HUES48 (cell line): Measurements from ENCODE around the gene C11orf68.

Experiments used
- H3K27ac ChIP-seq: one replicate; pipeline ENCODE4 v1.7.0; 2013; ENCODE audit warnings: low read depth, low read length, inconsistent platforms
- H3K27me3 ChIP-seq: 2 replicates; pipeline ENCODE4 v1.6.1; 2013; ENCODE audit warnings: mild to moderate bottlenecking, low read length; ENCODE audit not compliant: control insufficient read depth, insufficient read depth
- H3K36me3 ChIP-seq: 2 replicates; pipeline ENCODE4 v1.6.1; 2013; ENCODE audit warnings: low read length; ENCODE audit not compliant: control insufficient read depth, insufficient read depth
- H3K4me1 ChIP-seq: 2 replicates; pipeline ENCODE4 v1.6.1; 2013; ENCODE audit warnings: mild to moderate bottlenecking, low read length; ENCODE audit not compliant: control insufficient read depth, insufficient read depth
- H3K4me3 ChIP-seq: 2 replicates; pipeline ENCODE4 v1.5.1; 2013; ENCODE audit warnings: mild to moderate bottlenecking, low read depth, low read length
- H3K9ac ChIP-seq: 2 replicates; pipeline ENCODE4 v1.6.1; 2013; ENCODE audit warnings: mild to moderate bottlenecking, low read depth, low read length, moderate library complexity
- H3K9me3 ChIP-seq: 2 replicates; pipeline ENCODE4 v1.6.1; 2013; ENCODE audit warnings: low read length; ENCODE audit not compliant: control insufficient read depth, insufficient read depth

C11orf68 gene

GRCh38 chr11:65868076-65868667, 50.7 kb downstream of the C11orf68 start:
- Histone ChIP-seq H3K9me3 (no peaks in the 10 kb centered on the region), H3K4me1 (0 out of 2 replicates have a peak, but pooled peaks cover 4% of the 10 kb centered on the region), H3K27ac (no peak overlapping the region), H3K27me3 (no peaks in the 10 kb centered on the region; the same call in 1 of the 2 replicates), H3K4me3 (peak overlapping the region; percentile 57), H3K9ac (no peak overlapping the region), H3K36me3 (peaks cover 40% of the 10 kb centered on the region)

DNA sequence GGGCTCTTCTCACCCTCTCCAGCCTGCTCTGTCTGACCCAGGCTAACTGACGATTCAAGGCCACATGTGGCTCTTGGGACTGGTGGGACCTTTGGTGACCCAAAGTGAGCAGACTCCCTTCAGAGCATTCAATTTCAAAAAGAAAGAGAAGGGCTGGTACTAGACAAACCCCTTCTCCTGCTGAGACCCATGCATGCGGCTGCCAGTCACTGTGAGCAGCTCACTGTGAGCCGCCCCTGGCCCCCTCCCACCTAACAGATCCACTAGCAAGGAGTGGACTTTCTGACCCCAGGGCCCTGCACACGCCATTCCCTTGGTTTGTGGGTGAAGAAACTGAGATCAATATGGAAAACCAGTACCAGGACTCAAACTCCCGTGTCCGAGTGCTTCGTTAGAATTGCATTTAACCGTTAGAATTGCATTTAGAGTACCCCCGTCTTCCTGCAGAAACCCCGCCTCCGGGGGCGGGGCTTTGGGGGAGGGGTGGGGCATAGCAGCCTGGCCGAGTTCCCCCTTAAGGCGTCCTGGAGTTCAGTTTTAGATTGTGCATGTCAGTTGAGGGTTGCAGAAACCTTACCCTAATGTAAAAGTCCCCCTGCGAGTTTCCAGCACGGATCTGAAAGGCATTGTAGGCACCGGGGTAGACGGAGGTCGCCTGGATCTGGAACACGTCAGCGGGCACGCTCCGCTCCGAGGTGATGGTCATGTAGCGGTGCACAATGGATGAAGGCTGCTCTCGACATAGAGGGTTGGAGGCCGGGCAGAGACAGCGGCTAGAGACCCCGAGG, 51.4 kb downstream of the C11orf68 start:
- H3K4me1 ChIP-seq, result 0 out of 2 replicates have a peak, but pooled peaks cover 4% of the 10 kb centered on the region
- H3K4me3 ChIP-seq, result peak overlapping the region; percentile 57

More for the DNA sequence above, 51.4 kb downstream of the C11orf68 start:
- H3K9ac ChIP-seq, result no peak overlapping the region
- H3K9me3 ChIP-seq, result no peaks in the 10 kb centered on the region
- no peaks in the 10 kb centered on the region; the same call in 1 of the 2 replicates for H3K27me3 ChIP-seq
- peaks cover 46% of the 10 kb centered on the region for H3K36me3 ChIP-seq
- H3K27ac ChIP-seq, result no peak overlapping the region
